D341Med (cell line): ENCODE measurements around the gene PPP1R9B.

Experiments
- DNase-seq: peaks from one replicate; pipeline ENCODE4 v3.0.0; 2012; ENCODE audit warnings: low spot score

Gene PPP1R9B

DNA sequence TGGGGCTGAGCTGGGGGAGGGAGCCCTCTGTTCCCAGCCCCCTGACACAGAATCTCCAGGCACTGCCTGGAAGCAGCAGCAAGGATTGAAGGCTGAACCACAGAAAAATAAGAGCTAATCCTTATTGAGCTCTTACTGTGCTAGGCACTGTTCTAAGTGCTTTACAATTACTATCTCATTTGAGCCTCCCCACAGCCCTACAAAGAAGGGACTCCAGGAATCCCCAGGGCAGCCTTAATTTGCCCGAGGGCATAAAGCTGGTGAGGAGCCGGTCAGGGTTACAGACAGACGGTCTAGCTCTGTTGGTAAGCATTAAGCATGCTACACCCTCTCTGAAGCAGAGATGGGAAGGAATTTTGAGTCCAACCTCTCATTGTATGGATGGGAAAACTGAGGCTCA is 27.5 kb downstream of the PPP1R9B start:
- no peak for DNase-seq

DNA sequence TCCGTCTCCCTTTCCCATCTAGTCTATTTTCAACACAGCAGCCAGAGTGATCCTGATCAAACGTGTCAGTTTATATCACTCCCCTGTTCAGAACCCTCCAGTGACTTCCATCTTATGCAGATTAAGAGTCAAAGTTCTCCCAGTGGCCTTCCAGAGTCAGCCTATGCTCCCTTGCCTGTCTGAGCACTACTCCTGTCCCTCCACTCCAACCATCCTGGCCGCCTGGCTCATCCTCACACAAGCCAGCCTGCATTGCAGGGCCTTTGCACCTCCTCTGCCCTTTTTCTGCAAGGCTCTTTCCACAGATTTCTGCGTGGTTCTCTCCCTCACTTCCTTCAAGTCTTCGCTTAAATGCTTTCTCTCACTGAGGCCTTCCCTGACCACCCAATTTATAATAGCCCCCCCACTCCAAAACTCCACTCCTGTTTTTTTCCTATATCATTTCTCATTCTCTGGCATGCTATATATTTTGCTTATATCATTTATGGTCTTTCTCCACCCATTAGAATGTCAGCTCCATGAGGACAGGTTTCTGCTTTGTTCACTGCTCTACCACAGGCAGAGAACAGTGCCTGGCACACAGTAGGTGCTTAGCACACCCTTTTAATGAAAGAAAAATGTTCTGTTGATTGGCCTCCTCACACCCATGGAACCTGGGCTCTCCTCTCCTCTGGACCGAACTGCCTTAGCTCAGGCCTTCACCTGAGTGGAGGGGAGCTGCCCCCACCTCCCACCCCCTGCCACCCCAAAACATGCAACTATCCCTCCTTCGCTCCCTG is 29.8 kb downstream of the PPP1R9B start:
- no peak for DNase-seq

DNA sequence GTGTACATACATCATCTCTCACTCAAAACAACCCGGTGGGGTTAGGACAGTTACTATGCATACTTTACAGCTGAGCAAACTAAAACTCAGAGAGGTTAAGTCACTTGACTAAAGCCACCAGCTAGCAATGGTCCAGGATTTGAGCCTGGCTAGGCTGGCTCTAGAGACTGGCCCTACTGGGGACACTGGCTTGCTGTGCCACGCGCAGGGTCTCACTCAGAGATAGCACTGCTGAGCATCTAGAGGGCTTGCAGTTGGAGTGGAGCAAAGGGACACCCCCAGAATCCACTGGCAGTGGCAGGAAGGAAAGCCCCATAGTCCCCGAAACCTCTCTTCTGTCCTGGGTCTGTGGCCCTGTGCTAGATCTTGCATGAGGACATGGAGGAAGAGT is 31.7 kb downstream of the PPP1R9B start:
- DNase-seq = no peak

GRCh38 chr17:50118076-50118827 is 32.2 kb downstream of the PPP1R9B start:
- no peak for DNase-seq

- DNase-seq = peak; percentile 95
These were observed 33.0 kb downstream of the PPP1R9B start for GRCh38 chr17:50117202-50118051.

DNA sequence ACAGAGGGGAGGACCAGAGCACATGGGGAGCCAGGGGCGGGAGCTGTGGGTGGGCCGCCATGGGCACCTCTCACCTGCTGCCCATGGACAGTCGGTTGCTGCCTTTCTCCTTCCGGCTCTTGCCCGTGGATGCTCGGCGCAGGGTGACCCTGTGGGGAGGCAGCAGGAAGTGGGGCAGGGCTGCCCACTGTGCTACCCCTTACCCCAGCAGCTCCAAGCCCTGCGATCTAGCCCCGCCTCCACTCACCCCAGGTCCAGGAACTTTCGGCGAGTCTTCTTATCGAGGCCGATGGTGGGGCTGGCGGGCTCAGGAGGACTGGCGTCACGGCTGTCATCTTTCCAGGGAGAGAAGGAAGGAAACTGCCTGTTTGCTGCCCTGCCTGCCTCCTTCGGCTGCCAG is 34.7 kb downstream of the PPP1R9B start:
- no peak for DNase-seq

- DNase-seq = peak; percentile 72
These were observed 35.6 kb downstream of the PPP1R9B start for GRCh38 chr17:50114849-50115357.

GRCh38 chr17:50114401-50114800 is 36.1 kb downstream of the PPP1R9B start:
- DNase-seq = no peak

GRCh38 chr17:50113624-50114320 is 36.7 kb downstream of the PPP1R9B start:
- DNase-seq = no peak

DNA sequence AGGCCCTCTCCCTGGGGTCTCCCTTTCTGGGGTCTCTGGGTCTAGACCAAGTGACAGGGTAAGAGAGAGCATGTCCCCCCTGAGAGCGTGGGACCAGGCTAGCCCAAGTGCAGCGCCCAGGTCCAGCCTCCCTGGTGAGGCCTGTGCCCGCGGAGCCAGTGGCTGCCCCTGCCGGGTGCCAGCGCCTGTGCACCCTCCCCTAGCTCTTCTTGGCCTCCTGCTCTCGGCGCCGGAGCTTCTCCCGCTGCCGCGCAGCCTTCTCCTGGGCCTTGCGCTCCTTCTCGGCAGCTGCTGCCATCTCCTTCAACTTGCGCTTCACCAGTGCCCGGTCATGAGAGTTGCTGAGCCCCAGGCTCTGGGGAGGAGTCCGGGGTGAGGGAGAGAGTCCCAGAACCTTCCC is 37.8 kb downstream of the PPP1R9B start:
- no peak for DNase-seq

GRCh38 chr17:50111673-50112655 is 38.5 kb downstream of the PPP1R9B start:
- no peak for DNase-seq

GRCh38 chr17:50110591-50111349 is 39.7 kb downstream of the PPP1R9B start:
- DNase-seq = no peak

DNA sequence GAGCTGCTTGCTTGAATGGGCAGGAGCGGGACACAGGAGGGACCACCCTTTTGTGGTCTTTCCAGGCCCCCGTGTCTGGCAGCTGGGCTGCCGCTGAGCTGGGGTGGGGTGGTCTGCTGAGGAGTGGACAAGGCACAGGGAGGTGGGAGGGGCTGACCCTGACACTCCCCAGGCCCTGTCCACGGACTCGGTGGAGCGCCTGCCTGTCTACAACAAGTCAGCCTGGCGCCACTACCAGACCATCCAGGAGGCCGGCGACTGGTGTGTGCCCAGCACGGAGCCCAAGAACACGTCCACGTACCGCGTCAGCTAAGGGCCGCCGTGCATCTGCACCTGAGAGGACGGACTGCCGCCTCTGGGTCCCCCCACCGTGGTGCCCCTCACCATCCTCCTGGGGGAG is 40.7 kb downstream of the PPP1R9B start:
- DNase-seq = no peak

GRCh38 chr17:50109207-50109606 is 41.3 kb downstream of the PPP1R9B start:
- DNase-seq = no peak

DNA sequence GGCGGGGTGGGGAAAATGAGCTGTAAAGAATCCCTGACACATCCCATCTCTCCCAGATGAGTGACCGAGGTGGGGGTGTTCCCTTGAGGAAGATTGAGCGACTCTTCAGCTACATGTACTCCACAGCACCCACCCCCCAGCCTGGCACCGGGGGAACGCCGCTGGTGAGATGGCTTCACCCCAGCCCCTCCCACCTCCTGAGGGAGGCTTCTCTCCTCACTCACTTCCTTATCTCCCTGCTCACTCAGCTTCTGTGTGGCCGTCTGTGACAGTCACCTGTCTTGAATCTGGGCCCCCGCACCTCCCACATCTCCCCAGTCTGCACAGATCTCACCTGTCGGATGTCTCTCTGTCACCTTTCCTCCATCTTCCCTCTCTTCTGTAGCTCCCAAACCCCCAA is 41.9 kb downstream of the PPP1R9B start:
- no peak for DNase-seq

DNA sequence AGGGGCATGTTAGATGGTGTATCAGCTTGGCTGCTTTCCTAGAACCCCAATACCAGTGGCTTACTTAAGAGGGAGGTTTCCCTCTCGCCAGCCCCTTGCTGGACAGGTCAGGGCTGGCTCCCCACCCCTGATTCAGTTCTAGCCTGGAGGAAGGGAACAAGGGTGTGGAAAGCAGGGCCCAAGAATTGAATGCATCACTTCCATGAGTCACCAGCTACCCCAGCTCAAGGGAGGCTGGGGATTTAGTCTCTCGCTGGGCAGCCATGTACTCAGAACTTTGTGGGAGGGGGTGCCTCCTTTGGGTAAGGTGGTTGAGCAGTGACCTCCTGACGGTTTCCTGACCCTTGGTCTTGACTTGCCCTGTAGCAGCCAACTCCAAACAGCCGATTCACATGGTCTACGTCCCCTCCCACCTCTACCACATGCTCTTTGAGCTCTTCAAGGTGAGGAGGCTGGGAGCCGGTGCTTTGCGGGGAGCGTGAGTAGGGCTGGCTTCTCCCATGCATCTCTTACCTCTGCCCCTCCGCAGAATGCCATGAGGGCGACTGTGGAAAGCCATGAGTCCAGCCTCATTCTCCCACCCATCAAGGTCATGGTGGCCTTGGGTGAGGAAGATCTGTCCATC is 42.6 kb downstream of the PPP1R9B start:
- no peak for DNase-seq

GRCh38 chr17:50106393-50107131 is 43.9 kb downstream of the PPP1R9B start:
- no peak for DNase-seq

DNA sequence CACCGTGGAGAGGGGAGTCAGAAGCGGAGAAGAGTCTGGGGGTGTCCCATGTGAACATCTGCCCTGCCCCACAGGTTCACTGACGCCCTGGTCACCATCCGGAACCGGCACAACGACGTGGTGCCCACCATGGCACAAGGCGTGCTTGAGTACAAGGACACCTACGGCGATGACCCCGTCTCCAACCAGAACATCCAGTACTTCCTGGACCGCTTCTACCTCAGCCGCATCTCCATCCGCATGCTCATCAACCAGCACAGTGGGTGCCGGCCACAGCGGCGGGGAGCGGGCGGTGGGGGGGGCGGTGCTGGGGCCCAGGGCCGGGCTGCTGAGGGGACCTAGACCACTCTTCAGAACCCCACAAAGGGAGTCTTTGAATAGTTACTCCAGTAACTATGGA is 44.7 kb downstream of the PPP1R9B start:
- no peak for DNase-seq

DNA sequence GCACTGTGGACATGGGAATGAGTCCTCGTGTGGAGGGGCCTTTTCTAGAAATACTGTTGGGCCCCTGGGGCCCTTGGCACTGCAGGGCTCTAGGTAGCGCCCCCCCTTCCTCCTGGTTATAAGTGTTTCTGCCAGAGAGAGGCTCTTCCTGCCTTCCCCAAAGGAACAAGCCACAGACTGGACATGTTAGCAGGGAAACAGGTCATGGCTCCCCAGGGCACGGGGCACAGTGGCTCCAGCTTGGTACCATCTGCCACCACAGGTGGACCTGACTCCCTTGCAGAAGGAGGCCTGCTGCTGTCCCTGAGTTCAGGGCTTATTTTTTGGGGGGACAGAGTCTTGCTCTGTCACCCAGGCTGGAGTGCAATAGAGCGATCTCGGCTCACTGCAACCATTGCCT is 46.5 kb downstream of the PPP1R9B start:
- no peak for DNase-seq
